IPS-NIHi7 (cell line): ENCODE measurements around the gene PEAK1.

Source experiments
- DNase-seq: peaks from one replicate; pipeline ENCODE4 v3.0.0; 2012; ENCODE audit warnings: mixed read lengths; ENCODE audit errors: extremely low spot score

PEAK1 gene

GRCh38 chr15:77419836-77420609 lies at the start of gene PEAK1:
TSS of gene PEAK1 (minus strand) at chr15:77420104. CDS start at chr15:77181926, 238,178 bp downstream.
- DNase-seq, result peak; percentile 98

GRCh38 chr15:77468896-77469295 lies 49.0 kb upstream of the PEAK1 start:
- no peak for DNase-seq

- DNase-seq, result no peak
Measured at GRCh38 chr15:77466521-77466920, 46.6 kb upstream of the PEAK1 start.

GRCh38 chr15:77464129-77464865 lies 44.4 kb upstream of the PEAK1 start:
- DNase-seq, result no peak

- no peak for DNase-seq
Measured at GRCh38 chr15:77461486-77461885, 41.6 kb upstream of the PEAK1 start.

GRCh38 chr15:77459031-77459430 lies 39.1 kb upstream of the PEAK1 start:
- no peak for DNase-seq

- no peak for DNase-seq
Measured at GRCh38 chr15:77457905-77458265, 38.0 kb upstream of the PEAK1 start.

- no peak for DNase-seq
Measured at GRCh38 chr15:77457191-77457904, 37.4 kb upstream of the PEAK1 start.

- no peak for DNase-seq
Measured at GRCh38 chr15:77456746-77457145, 36.8 kb upstream of the PEAK1 start.

- no peak for DNase-seq
Measured at GRCh38 chr15:77455696-77456321, 35.9 kb upstream of the PEAK1 start.

- no peak for DNase-seq
Measured at GRCh38 chr15:77454951-77455350, 35.0 kb upstream of the PEAK1 start.

- no peak for DNase-seq
Measured at GRCh38 chr15:77454265-77454664, 34.4 kb upstream of the PEAK1 start.

GRCh38 chr15:77446840-77447390 lies 27.0 kb upstream of the PEAK1 start:
- DNase-seq, result no peak

GRCh38 chr15:77440378-77440999 lies 20.6 kb upstream of the PEAK1 start:
- no peak for DNase-seq

- DNase-seq, result no peak
Measured at GRCh38 chr15:77437264-77437663, 17.4 kb upstream of the PEAK1 start.

- DNase-seq, result no peak
Measured at GRCh38 chr15:77436822-77437221, 16.9 kb upstream of the PEAK1 start.

- DNase-seq, result no peak
Measured at GRCh38 chr15:77430652-77431051, 10.7 kb upstream of the PEAK1 start.

GRCh38 chr15:77430213-77430612 lies 10.3 kb upstream of the PEAK1 start:
- no peak for DNase-seq

- no peak for DNase-seq
Measured at GRCh38 chr15:77426871-77427270, 7.0 kb upstream of the PEAK1 start.

- DNase-seq, result no peak
Measured at GRCh38 chr15:77426377-77426776, 6.5 kb upstream of the PEAK1 start.

- no peak for DNase-seq
Measured at GRCh38 chr15:77425104-77425503, 5.2 kb upstream of the PEAK1 start.

GRCh38 chr15:77421370-77421700 lies 1.4 kb upstream of the PEAK1 start:
- no peak for DNase-seq
